Keratinocyte (primary cell): ENCODE data around the gene RIMS4. TPM values are rescaled to one million over a fixed set of nuclear protein-coding genes. Genes with fewer than 3 reads are reported as not detected.

Experiments used
- DNase-seq: peaks from one replicate; pipeline ENCODE4 v3.0.0-alpha.2; 2011; ENCODE audit warnings: low read depth, missing footprints, low spot score
- FAIRE-seq: peaks from 2 replicates; lab custom pipeline; 2011; peaks lifted over from hg19 to GRCh38; lab: Jason Lieb, UNC
- H2AFZ ChIP-seq: 2 replicates; pipeline ENCODE4 v1.6.0; 2012; ENCODE audit warnings: low read length, control low read depth, inconsistent platforms; ENCODE audit not compliant: control insufficient read depth
- H3K27ac ChIP-seq: 2 replicates; pipeline ENCODE4 v1.5.1; 2011; ENCODE audit warnings: low read length; ENCODE audit not compliant: control insufficient read depth, insufficient read depth
- H3K27me3 ChIP-seq: 3 replicates; pipeline ENCODE4 v1.6.0; 2011; ENCODE audit warnings: low read length; ENCODE audit not compliant: control insufficient read depth, insufficient read depth; ENCODE audit errors: extremely low read depth
- H3K36me3 ChIP-seq, 2 experiments: 2 replicates in 1 of 2; 3 replicates in 1 of 2; pipeline ENCODE4 v1.5.1; 2011; ENCODE audit warnings: low read length in 2 of 2, mild to moderate bottlenecking in 1 of 2; ENCODE audit not compliant: control insufficient read depth in 2 of 2, insufficient read depth in 2 of 2; ENCODE audit errors: extremely low read depth in 1 of 2
- H3K4me1 ChIP-seq: 3 replicates; pipeline ENCODE4 v1.5.1; 2011; ENCODE audit warnings: low read length; ENCODE audit not compliant: control insufficient read depth, insufficient read depth; ENCODE audit errors: extremely low read depth
- H3K4me2 ChIP-seq: 3 replicates; pipeline ENCODE4 v1.6.0; 2011; ENCODE audit warnings: low read depth, low read length; ENCODE audit not compliant: control insufficient read depth, insufficient read depth; ENCODE audit errors: extremely low read depth
- H3K4me3 ChIP-seq, 3 experiments: fragments of 200-600 bp in 1 of 3; sonication (generic) in 1 of 3; 2 replicates in 2 of 3; 3 replicates in 1 of 3; pipeline ENCODE4 v1.5.1; 2011 to 2016; ENCODE audit warnings: low read length in 3 of 3, mild to moderate bottlenecking in 3 of 3, control low read depth in 2 of 3, inconsistent platforms in 1 of 3, low read depth in 1 of 3, mixed read lengths in 1 of 3, mixed run types in 1 of 3, moderate library complexity in 1 of 3; ENCODE audit not compliant: control insufficient read depth in 2 of 3, insufficient read depth in 2 of 3; ENCODE audit errors: extremely low read depth in 1 of 3
- H3K79me2 ChIP-seq: 2 replicates; pipeline ENCODE4 v1.6.0; 2012; ENCODE audit warnings: low read length; ENCODE audit not compliant: control insufficient read depth, insufficient read depth
- H3K9ac ChIP-seq: 3 replicates; pipeline ENCODE4 v1.6.0; 2011; ENCODE audit warnings: low read length; ENCODE audit not compliant: control insufficient read depth, insufficient read depth; ENCODE audit errors: extremely low read depth
- H3K9me1 ChIP-seq: 3 replicates; pipeline ENCODE4 v1.6.0; 2011; ENCODE audit warnings: low read length; ENCODE audit not compliant: control insufficient read depth, insufficient read depth; ENCODE audit errors: extremely low read depth
- H3K9me3 ChIP-seq: 2 replicates; pipeline ENCODE4 v1.5.1; 2012; ENCODE audit warnings: low read depth, low read length; ENCODE audit not compliant: control insufficient read depth
- H4K20me1 ChIP-seq: 3 replicates; pipeline ENCODE4 v1.6.0; 2011; ENCODE audit warnings: low read length; ENCODE audit not compliant: control insufficient read depth, insufficient read depth; ENCODE audit errors: extremely low read depth
- CTCF ChIP-seq, 3 experiments: IDR thresholded peaks in 1 of 3; conservative IDR thresholded peaks in 1 of 3; optimal IDR thresholded peaks in 1 of 3; 2 replicates in 2 of 3; 3 replicates in 1 of 3; pipeline versions ENCODE3 to v1.5.1; 2011; ENCODE audit warnings: low read length in 3 of 3, mild to moderate bottlenecking in 3 of 3, moderate library complexity in 2 of 3, control low read depth in 1 of 3, inconsistent platforms in 1 of 3; ENCODE audit not compliant: insufficient read depth in 2 of 3; ENCODE audit errors: extremely low read depth in 1 of 3
- EZH2 ChIP-seq: IDR thresholded peaks from one replicate; pipeline ENCODE4 v1.6.1; 2012; ENCODE audit warnings: inconsistent platforms, mild to moderate bottlenecking, low read length, moderate library complexity
- dilution Hi-C: fragments of 300-500 bp; cut with MboI; formaldehyde crosslinking; loops from one replicate; pipeline ENCODE4 v1.7.0; 2020; ENCODE audit warnings: low sequenced_read_pairs; ENCODE audit not compliant: extremely low pct_ligation_motif_present
- polyA plus RNA-seq, 5 experiments: library from polyadenylated mRNA; depleted of rRNA in 3 of 5; stranded (reverse) in 3 of 5; stranded (forward) in 1 of 5; unstranded in 1 of 5; fragments of >200 nt; gene quantifications; 1 replicate in 1 of 5; 2 replicates in 3 of 5; 3 replicates in 1 of 5; pipeline versions ENCODE4 v1.2.1 to v1.2.3, GENCODE V29; 2011 to 2012; ENCODE audit warnings: missing spikeins in 2 of 5, low read depth in 1 of 5, low replicate concordance in 1 of 5

The RIMS4 gene
- polyA plus RNA-seq, 1 donor (not counting 4 experiments of a cell fraction or from before 2014, with no cell fraction given) = not detected

DNA sequence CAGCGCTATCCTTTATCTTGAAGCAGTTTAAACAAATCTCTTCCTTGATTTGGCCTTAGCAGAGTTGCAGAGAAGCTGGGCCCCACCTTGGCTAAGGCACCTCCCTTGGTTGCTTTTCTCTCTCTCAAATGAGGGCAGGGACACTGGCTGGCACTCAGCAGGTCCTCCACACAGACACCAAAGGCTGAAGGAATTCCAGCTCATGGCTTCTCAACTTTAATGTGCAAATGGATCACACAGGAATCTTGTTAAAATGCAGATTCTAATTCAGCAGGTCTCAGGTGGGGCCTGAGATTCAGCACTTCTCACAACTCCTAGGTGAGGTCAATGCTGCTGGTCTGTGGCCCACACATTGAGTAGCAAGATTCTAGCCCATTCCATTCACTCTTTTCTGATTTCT is 25.7 kb downstream of the RIMS4 start:
- H3K27me3 ChIP-seq = peaks cover 2% of the 10 kb centered on the region
- no peaks in the 10 kb centered on the region for H3K9me3 ChIP-seq
- H3K9me1 ChIP-seq = no peaks in the 10 kb centered on the region
- no peak overlapping the region for H3K4me3 ChIP-seq
- TF ChIP-seq EZH2 = no peak
- no peak for TF ChIP-seq CTCF (optimal IDR thresholded peaks at IDR 0.05 in 1 of 3, IDR thresholded peaks at IDR 0.05 in 1 of 3, conservative IDR thresholded peaks at IDR 0.05 in 1 of 3; ENCODE audit: extremely low read depth in 1 of 3, insufficient read depth in 2 of 3, low read length in 3 of 3)
- H3K9ac ChIP-seq = no peak overlapping the region
- H3K4me2 ChIP-seq = no peak overlapping the region
- FAIRE-seq = no peak
- no peaks in the 10 kb centered on the region for H3K36me3 ChIP-seq
- H3K27ac ChIP-seq = no peak overlapping the region
- no peak for DNase-seq
- H3K79me2 ChIP-seq = no peaks in the 10 kb centered on the region
- no peaks in the 10 kb centered on the region for H4K20me1 ChIP-seq
- no peaks in the 10 kb centered on the region for H3K4me1 ChIP-seq
- dilution Hi-C loops = no loop called here
- H2AFZ ChIP-seq = no peak overlapping the region

- dilution Hi-C loops = no loop called here
- DNase-seq (no peak), FAIRE-seq (no peak)
- H3K9me3 ChIP-seq = no peaks in the 10 kb centered on the region
- H3K9ac ChIP-seq = no peak overlapping the region
- no peaks in the 10 kb centered on the region for H3K36me3 ChIP-seq
- no peak overlapping the region for H3K27ac ChIP-seq
- no peaks in the 10 kb centered on the region for H3K79me2 ChIP-seq
- H2AFZ ChIP-seq = no peak overlapping the region
- peaks cover 2% of the 10 kb centered on the region for H3K27me3 ChIP-seq
- H4K20me1 ChIP-seq = no peaks in the 10 kb centered on the region
- H3K4me1 ChIP-seq = no peaks in the 10 kb centered on the region
- H3K4me3 ChIP-seq = no peak overlapping the region
- TF ChIP-seq EZH2 (no peak), CTCF (optimal IDR thresholded peaks at IDR 0.05 in 1 of 3, IDR thresholded peaks at IDR 0.05 in 1 of 3, conservative IDR thresholded peaks at IDR 0.05 in 1 of 3; ENCODE audit: extremely low read depth in 1 of 3, insufficient read depth in 2 of 3, low read length in 3 of 3) (no peak)
- H3K4me2 ChIP-seq = no peak overlapping the region
- no peaks in the 10 kb centered on the region for H3K9me1 ChIP-seq
Observed at GRCh38 chr20:44781791-44782190, 28.6 kb downstream of the RIMS4 start.
